ENCODE results near the gene GPC6.

- TF ChIP-seq, protein P1, sequence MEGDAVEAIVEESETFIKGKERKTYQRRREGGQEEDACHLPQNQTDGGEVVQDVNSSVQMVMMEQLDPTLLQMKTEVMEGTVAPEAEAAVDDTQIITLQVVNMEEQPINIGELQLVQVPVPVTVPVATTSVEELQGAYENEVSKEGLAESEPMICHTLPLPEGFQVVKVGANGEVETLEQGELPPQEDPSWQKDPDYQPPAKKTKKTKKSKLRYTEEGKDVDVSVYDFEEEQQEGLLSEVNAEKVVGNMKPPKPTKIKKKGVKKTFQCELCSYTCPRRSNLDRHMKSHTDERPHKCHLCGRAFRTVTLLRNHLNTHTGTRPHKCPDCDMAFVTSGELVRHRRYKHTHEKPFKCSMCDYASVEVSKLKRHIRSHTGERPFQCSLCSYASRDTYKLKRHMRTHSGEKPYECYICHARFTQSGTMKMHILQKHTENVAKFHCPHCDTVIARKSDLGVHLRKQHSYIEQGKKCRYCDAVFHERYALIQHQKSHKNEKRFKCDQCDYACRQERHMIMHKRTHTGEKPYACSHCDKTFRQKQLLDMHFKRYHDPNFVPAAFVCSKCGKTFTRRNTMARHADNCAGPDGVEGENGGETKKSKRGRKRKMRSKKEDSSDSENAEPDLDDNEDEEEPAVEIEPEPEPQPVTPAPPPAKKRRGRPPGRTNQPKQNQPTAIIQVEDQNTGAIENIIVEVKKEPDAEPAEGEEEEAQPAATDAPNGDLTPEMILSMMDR (IDR thresholded peaks at IDR 0.05; ENCODE audit: low read depth, low read length): no peak
- TF ChIP-seq POLR2A (IDR thresholded peaks at IDR 0.05; ENCODE audit: extremely low read depth, insufficient read length): no peak
- TF ChIP-seq, protein P2, sequence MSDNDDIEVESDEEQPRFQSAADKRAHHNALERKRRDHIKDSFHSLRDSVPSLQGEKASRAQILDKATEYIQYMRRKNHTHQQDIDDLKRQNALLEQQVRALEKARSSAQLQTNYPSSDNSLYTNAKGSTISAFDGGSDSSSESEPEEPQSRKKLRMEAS (IDR thresholded peaks at IDR 0.05; ENCODE audit: low read depth, low read length): no peak
- no peak for TF ChIP-seq MYC (IDR thresholded peaks at IDR 0.05; ENCODE audit: low read depth, low read length)
Measured at GRCh38 chr13:93466502-93467036, 240.0 kb downstream of the GPC6 start.

Data from NB4 (cell line).